ENCODE measurements around the gene SHPK.

Gene SHPK

GRCh38 chr17:3572231-3572630 lies 63.8 kb downstream of the SHPK start:
- H3K9me3 ChIP-seq (ENCODE audit: insufficient read depth, low read length): no peaks in the 10 kb centered on the region
- H3K79me2 ChIP-seq (ENCODE audit: insufficient read depth, low read length): no peaks in the 10 kb centered on the region
- no peak overlapping the region for H3K4me2 ChIP-seq (ENCODE audit: low read depth, low read length, poor library complexity, severe bottlenecking)
- no peak overlapping the region for H2AFZ ChIP-seq (ENCODE audit: low read depth, low read length, severe bottlenecking)
- H3F3A ChIP-seq (ENCODE audit: insufficient read depth): 0 out of 2 replicates have a peak, but pooled peaks cover 3% of the 10 kb centered on the region
- no peaks in the 10 kb centered on the region for H3K9me2 ChIP-seq (replicated peaks; ENCODE audit: insufficient read depth, low read length)
- H4K20me1 ChIP-seq (ENCODE audit: low read depth, low read length): no peaks in the 10 kb centered on the region
- H3K27ac ChIP-seq (ENCODE audit: low read depth, low read length): no peak overlapping the region
- TF ChIP-seq CTCF (IDR thresholded peaks at IDR 0.05; ENCODE audit: insufficient read depth, low read length, poor library complexity, severe bottlenecking): no peak
- TF ChIP-seq EZH2phosphoT487 (conservative IDR thresholded peaks at IDR 0.05; ENCODE audit: low read length): no peak
- H3K9ac ChIP-seq (ENCODE audit: low read length): no peak overlapping the region
- H3K4me3 ChIP-seq (ENCODE audit: insufficient read depth, low read length, poor library complexity, severe bottlenecking): no peak overlapping the region
- no peaks in the 10 kb centered on the region for H3K36me3 ChIP-seq (ENCODE audit: low read length)
- H3K27me3 ChIP-seq (ENCODE audit: low read length): no peaks in the 10 kb centered on the region

GRCh38 chr17:3571043-3571900 lies 64.8 kb downstream of the SHPK start:
- H3K27ac ChIP-seq (ENCODE audit: low read depth, low read length): no peak overlapping the region
- no peak overlapping the region for H3K4me3 ChIP-seq (ENCODE audit: insufficient read depth, low read length, poor library complexity, severe bottlenecking)
- no peak overlapping the region for H2AFZ ChIP-seq (ENCODE audit: low read depth, low read length, severe bottlenecking)
- no peak overlapping the region for H3K4me2 ChIP-seq (ENCODE audit: low read depth, low read length, poor library complexity, severe bottlenecking)
- TF ChIP-seq CTCF (IDR thresholded peaks at IDR 0.05; ENCODE audit: insufficient read depth, low read length, poor library complexity, severe bottlenecking) (no peak), EZH2phosphoT487 (conservative IDR thresholded peaks at IDR 0.05; ENCODE audit: low read length) (no peak)
- no peaks in the 10 kb centered on the region for H3K9me2 ChIP-seq (replicated peaks; ENCODE audit: insufficient read depth, low read length)
- no peaks in the 10 kb centered on the region for H4K20me1 ChIP-seq (ENCODE audit: low read depth, low read length)
- no peak overlapping the region for H3K9ac ChIP-seq (ENCODE audit: low read length)
- H3K79me2 ChIP-seq (ENCODE audit: insufficient read depth, low read length): no peaks in the 10 kb centered on the region
- H3K9me3 ChIP-seq (ENCODE audit: insufficient read depth, low read length): no peaks in the 10 kb centered on the region
- no peaks in the 10 kb centered on the region for H3K27me3 ChIP-seq (ENCODE audit: low read length)
- no peaks in the 10 kb centered on the region for H3K36me3 ChIP-seq (ENCODE audit: low read length)
- H3F3A ChIP-seq (ENCODE audit: insufficient read depth): 0 out of 2 replicates have a peak, but pooled peaks cover 3% of the 10 kb centered on the region

- Histone ChIP-seq H3K36me3 (ENCODE audit: low read length) (no peaks in the 10 kb centered on the region), H3K79me2 (ENCODE audit: insufficient read depth, low read length) (no peaks in the 10 kb centered on the region), H3K27ac (ENCODE audit: low read depth, low read length) (no peak overlapping the region), H3F3A (ENCODE audit: insufficient read depth) (0 out of 2 replicates have a peak, but pooled peaks cover 3% of the 10 kb centered on the region), H4K20me1 (ENCODE audit: low read depth, low read length) (no peaks in the 10 kb centered on the region), H3K9ac (ENCODE audit: low read length) (no peak overlapping the region), H3K27me3 (ENCODE audit: low read length) (no peaks in the 10 kb centered on the region), H2AFZ (ENCODE audit: low read depth, low read length, severe bottlenecking) (no peak overlapping the region), H3K4me3 (ENCODE audit: insufficient read depth, low read length, poor library complexity, severe bottlenecking) (no peak overlapping the region), H3K9me2 (replicated peaks; ENCODE audit: insufficient read depth, low read length) (no peaks in the 10 kb centered on the region), H3K9me3 (ENCODE audit: insufficient read depth, low read length) (no peaks in the 10 kb centered on the region), H3K4me2 (ENCODE audit: low read depth, low read length, poor library complexity, severe bottlenecking) (no peak overlapping the region)
- TF ChIP-seq EZH2phosphoT487 (conservative IDR thresholded peaks at IDR 0.05; ENCODE audit: low read length) (no peak), CTCF (IDR thresholded peaks at IDR 0.05; ENCODE audit: insufficient read depth, low read length, poor library complexity, severe bottlenecking) (no peak)
Observed at GRCh38 chr17:3569534-3570137, 66.4 kb downstream of the SHPK start.

Data from SU-DHL-6 (cell line).